ENCODE measurements around the gene MAPRE2.

Gene MAPRE2

GRCh38 chr18:35038881-35039491 lies 2.2 kb upstream of the MAPRE2 start:
- DNase-seq: peak; percentile 81

GRCh38 chr18:35040638-35040987 lies 600 bp upstream of the MAPRE2 start:
- DNase-seq: no peak

DNA sequence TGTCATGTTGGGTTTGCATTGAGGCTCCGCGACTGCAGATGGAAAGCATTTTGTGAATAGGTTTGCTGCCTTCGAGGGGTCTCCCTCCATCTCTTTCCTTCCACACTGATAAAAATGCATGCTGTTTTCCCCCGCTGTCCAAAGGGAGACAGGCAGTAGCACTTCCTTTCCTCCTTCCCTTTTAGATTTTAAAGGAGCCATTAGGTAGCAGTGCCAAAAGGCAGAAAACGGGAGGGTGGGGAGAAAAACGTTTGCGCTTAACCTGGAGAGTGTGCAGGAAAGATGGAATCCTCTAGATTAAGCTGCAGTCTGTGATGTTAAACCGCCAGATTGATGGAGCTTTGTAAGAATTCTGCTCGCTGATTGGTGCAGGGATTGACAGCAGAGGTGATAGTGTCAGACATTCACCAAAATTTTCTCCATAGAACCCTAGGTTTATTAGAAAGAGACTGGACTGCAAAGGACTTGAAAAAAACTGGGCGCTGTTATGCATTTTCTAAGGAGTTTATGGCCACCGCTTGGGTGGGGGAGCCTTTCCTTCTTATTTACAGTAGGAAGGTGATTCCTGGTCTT lies 688 bp downstream of the MAPRE2 start:
- peak; percentile 53 for DNase-seq

DNA sequence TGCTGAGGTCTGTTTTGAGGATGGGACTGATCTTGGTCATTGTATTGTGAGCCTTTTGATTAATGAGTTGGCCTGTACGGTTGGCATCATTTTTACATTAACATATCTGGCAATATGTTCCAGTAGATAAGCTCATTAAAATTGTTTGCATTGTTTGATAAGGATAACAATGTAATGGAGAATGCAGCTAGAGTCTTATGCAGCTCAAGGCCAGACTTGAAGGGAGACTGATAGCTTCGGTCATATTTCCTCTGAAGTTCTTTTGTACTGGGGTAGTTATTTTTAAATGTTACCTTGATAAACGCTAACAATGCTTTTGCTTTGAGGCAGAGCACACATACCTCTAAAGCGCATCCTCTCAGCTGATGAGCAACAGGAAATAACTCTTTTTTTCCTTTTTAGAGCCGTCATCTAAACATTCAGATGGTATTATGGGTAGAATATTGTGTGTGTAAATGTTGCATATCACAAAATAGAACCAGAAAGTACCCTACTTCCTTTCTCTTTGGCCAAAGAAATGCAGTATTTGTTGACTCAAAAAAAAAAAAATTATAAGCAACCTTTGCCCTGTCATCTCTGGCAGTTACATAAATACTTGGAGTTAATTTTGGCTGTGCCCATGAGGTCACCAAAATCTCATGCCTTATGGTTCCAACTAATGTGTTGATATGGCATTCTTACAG lies 1.3 kb downstream of the MAPRE2 start:
- DNase-seq: peak; percentile 84

DNA sequence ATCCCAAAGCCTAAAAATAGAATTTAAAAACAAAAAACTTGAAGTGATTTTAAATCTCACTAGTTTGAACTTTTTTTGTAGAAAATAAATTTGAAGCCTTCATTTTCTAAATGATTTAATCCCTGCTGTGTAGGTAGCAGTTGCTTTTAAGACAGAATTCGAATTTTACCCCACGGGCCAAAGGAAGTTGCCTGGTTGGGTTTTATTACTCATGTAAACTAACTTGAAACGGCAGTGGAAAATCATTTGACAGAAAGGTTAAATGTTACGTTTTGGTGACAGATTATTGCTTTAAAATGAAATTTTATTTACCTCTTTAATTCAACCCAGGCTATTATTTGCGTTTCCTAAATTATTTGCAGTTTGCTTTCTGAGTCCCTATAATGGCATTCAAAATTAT lies 2.0 kb downstream of the MAPRE2 start:
- no peak for DNase-seq

GRCh38 chr18:35045121-35045520 lies 3.9 kb downstream of the MAPRE2 start:
- DNase-seq: no peak

DNA sequence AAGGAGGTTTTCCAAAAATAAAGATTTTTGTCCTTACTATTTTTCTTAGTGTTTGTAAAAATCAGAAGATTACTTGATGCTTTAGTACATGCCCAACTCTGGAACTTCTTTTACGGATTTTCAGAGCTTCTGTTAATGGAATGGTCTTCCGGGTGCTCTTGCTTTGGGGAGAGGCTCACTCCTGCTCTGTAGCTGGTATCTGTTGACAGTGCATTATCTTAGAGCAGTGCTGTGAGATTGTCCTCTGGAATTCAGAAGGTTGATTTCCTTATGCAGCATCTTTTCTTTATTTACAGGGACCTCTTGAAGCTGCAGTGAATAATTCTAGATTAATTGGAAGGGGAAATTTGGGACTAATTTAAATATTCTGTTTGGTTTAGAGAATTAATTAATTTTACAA lies 4.6 kb downstream of the MAPRE2 start:
- peak; percentile 49 for DNase-seq

- no peak for DNase-seq
Observed at GRCh38 chr18:35047697-35048292, 6.6 kb downstream of the MAPRE2 start.

DNA sequence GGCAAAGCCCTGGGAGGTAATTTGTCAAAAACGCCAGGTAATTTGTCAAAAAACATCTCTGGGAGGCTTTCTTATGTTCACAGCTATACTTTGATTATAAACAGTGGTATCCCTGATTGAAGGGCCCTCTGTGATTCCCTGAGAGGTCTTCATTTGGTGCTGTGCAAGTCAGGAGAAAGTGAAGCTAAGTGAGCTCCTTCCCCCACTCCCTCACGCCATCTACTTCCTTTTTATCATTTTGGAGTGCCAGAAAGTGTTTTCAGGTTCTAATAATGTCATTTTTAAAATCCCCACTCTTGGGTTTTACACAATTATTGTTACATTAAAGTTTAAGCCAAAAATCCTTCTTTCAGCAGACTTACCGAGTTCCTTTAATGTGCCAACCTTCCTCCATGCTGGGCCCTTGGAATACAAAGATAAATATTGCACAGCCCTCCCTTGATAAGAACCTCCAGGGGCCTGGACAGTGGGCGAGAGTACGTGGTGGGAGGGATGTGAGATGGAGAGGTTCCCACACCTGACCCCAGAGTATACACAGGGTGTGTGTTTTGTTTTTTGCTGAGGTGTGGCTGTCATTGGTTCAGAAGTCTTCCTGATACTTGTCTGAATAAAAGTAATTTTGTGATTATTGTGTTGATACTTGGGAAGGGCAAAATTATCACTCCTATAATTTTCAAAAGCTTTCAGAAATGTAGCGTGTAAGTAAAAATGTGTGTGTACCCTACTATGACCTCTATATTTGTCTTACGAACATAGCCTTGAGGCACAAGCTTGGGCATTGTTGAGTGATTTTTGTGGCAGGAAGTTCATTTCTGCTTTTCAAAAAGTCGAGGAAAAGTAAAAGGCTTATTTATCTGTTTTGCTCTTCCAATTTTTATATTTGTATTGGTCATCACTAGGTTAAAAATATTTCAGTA lies 8.2 kb downstream of the MAPRE2 start:
- DNase-seq: peak; percentile 69

DNA sequence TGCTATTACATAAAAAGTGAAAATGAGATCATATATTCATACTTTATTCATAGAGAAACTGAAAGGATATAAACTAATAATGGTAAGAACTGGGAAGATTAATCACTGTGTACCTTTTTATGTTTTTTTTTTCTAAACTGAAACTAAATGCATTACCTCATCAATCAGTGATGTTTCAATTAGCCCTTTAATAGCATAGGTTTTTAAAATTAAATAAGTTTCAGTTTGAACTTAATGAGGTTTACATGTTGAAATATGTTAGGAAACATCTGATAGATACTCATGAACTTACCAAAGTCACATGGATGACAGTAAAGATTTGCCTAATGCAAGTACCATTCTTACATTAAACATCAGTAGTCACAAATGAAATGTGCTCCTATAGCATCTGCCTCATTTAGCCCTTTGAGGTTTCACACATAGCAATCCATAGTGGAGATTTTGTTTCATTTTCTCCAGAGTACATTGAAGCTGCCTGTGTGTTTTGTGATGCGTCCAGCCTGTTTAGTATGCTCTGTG lies 8.9 kb downstream of the MAPRE2 start:
- no peak for DNase-seq

- no peak for DNase-seq
Observed at GRCh38 chr18:35050705-35051195, 9.5 kb downstream of the MAPRE2 start.

GRCh38 chr18:35051641-35052377 lies 10.6 kb downstream of the MAPRE2 start:
- no peak for DNase-seq

DNA sequence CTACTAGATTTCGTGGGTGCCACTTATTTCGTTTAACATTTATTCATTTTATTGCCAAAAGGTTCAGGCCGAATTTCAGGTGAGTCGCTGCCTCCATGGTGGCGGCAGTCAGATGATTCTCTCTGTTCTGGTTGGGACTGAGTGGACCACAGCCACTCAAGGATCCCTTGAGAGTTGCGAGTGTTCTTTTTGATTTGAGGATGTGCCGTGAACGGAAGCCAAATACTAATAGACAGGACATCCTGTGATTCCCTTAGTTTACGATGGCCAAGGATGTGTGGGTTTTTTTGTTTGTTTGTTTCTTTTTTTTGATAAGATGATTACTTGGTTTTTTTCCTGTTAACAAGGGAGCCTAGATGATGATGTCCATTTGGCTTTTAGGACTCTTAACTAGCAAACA lies 13.2 kb downstream of the MAPRE2 start:
- no peak for DNase-seq

DNA sequence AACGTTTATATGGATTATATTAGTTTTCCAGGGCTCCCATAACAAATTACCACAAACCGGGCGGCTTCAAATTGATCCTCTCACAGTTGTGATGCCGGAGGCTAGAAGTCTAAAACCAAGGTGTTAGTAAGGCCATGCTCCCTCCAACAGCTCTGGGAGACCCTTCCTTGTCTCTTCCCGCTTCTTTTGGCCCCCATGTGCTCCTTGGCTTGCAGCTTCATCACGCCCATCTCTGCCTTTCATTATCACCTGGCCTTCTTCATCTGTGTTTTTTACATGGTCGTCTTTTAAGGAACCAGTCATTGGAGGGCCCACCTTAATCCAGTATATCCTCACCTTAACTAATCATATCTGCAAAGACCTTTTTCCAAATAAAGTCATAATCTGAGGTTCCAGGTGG lies 13.9 kb downstream of the MAPRE2 start:
- no peak for DNase-seq

- DNase-seq: no peak
Observed at GRCh38 chr18:35055726-35056125, 14.5 kb downstream of the MAPRE2 start.

DNA sequence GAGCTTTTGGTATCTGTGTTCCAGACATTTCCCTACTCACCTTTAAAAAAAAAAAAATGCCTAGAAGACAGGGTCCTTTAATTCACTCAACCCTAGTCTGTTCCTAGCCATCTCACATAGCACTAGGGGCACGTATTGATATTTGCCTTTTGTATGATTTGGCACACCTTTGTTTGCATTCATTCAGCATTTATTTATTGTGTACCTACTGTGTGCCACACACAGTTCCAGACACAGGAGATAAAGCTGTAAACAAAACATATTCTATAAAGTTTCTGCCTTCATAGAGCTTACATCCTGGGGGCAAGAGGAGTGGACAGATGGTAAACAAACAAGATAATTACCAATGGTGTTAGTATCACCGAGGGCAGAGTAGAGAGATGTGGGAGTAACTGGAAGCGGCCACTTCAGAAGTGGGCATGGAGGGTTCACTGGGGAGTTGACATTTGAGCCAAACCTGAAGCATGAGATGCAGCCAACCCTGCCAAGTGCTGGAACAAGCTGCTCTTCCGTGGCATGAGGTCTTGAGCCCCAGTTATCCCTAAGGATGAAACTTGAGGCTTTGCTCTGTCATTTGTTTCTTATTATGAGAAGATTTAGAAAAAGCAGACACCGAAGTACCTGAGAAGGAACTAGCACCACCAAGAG lies 18.2 kb downstream of the MAPRE2 start:
- no peak for DNase-seq

DNA sequence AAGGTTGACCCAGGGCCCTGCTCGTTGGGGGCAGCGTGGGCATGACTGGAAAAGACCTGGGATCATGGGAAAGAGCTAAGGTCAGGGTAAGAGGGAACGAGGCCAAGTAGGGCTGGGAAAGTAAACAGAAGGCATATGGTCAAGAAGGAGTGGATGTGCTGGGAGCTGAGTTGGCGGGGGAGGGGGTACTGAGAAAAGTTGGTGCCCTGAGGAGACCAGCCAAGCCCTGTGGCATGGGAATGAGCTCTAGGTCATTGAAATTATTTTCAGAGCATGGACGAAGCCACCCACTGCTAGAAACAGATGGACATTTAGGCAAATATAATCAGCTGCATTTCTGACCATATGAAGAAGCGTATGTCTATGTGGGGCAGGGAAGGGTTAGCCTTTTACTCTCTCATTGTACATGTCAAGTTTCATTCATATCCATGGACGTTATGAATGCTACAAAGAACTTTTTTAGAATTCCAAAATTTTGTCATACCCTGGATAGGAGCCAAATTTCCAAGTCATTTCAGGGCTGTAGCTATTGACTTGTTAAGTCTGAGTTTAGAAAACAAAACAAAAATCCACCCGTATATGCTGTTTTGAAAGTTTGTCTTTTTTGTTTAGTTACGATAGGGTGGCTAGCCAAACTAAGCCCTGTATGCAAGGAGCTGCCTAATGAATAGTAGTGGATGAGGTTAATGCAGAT lies 19.1 kb downstream of the MAPRE2 start:
- no peak for DNase-seq

- no peak for DNase-seq
Observed at GRCh38 chr18:35061336-35061735, 20.1 kb downstream of the MAPRE2 start.

- DNase-seq: no peak
Observed at GRCh38 chr18:35061804-35062203, 20.6 kb downstream of the MAPRE2 start.

- DNase-seq: no peak
Observed at GRCh38 chr18:35062408-35062807, 21.2 kb downstream of the MAPRE2 start.

All from hematopoietic multipotent progenitor cell treated with erythropoietin and hydrocortisone succinate and interleukin-3 and kit ligand, for 4 days (in vitro differentiated cells).